GM12801 (cell line): ENCODE results near the gene STK32A.

ENCODE experiments used
- TF ChIP-seq, protein P1 (sequence below): IDR thresholded peaks from one replicate; pipeline ENCODE4 v1.5.1; 2011; ENCODE audit warnings: control low read depth; ENCODE audit not compliant: insufficient read length; ENCODE audit errors: extremely low read depth

STK32A gene

DNA sequence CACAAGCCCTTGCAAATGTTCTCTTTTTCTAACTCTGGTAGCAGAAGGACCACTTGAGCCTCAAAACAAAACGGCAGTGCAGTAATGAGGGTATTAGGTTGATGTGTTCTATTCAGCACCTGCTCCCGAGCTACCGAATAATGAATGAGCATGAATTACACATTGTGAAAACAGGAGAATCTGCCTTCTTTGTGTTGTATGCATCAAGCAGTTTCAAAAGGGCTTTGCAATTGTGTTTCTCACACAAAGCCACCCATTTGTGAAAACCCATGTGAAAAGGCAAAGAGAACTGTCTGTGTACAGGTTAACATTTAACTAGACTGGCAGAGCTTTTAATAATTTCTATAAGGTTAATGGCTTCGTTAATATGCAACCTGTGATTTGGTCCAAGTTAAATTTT lies 97.8 kb downstream of the STK32A start:
- TF ChIP-seq, protein P1, sequence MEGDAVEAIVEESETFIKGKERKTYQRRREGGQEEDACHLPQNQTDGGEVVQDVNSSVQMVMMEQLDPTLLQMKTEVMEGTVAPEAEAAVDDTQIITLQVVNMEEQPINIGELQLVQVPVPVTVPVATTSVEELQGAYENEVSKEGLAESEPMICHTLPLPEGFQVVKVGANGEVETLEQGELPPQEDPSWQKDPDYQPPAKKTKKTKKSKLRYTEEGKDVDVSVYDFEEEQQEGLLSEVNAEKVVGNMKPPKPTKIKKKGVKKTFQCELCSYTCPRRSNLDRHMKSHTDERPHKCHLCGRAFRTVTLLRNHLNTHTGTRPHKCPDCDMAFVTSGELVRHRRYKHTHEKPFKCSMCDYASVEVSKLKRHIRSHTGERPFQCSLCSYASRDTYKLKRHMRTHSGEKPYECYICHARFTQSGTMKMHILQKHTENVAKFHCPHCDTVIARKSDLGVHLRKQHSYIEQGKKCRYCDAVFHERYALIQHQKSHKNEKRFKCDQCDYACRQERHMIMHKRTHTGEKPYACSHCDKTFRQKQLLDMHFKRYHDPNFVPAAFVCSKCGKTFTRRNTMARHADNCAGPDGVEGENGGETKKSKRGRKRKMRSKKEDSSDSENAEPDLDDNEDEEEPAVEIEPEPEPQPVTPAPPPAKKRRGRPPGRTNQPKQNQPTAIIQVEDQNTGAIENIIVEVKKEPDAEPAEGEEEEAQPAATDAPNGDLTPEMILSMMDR: no peak

DNA sequence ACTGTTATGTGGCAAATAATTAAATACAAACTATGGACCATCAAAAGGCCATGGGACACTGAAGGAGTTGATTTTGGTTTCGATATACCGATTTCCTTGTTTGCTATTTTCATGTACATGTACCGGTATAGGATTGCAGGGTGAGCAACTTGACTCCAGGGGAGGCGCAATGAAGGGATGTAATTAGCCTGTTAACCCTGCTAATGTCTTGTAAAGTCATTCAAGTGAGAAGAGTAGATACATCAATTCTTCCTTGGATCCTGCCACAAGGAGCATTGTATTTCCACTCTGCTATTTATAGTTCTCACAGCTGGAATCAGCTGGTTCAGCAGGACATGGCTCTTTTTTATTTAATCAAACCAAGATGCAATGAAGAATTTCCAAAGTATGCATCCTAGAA lies 102.0 kb downstream of the STK32A start:
- TF ChIP-seq, protein P1: no peak

DNA sequence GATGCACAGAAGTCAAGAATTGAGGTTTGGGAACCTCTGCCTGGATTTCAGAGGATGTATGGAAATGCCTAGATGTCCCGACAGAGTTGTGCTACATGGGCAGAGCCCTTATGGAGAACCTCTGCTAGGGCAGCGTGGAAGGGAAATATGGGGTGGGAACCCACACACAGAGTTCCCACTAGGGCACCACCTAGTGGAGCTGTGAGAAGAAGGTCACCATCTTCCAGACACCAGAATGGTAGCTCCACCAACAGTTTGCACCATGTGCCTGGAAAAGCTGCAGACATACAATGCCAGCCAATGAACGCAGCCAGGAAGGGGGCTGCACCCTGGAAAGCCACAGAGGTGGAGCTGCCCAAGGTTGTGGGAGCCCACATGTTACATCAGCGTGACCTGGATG lies 104.5 kb downstream of the STK32A start:
- TF ChIP-seq, protein P1: no peak

DNA sequence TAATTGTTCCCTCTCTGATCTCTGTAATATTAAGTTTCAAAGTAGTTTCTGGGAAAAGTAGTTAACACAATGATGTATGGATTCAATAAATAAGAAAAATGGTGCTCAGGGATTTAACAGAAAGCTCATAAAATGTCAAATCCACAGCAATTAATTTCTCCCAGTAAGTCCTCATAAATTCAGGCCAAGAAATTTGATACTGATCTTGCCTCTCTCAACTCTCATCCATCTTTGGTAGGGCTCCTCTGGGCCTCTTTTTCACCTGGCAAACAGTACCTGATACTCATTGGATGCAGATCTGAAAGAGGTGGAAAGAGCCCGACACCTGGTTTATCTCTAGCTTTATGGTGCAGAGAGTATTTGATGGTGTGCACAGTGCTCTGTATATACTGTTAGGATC lies 106.1 kb downstream of the STK32A start:
- TF ChIP-seq, protein P1: no peak

DNA sequence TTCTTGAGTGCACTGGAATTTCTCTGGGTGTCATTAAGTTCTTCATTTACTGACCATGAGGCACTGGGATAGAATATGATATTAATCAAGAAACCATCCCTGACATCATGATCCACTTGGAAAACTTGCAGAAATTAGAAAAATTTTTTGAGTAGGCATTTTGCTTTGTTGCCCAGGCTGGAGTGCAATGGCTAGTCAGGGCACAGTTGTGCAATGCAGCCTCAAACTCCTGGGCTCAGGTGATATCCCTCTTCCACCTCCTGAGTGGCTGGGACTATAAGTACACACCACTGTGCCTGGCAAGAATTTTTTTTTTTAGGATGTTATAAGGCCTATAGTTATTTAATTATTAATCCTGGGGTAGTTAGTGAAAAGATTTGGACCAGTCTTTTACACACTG lies 106.5 kb downstream of the STK32A start:
- TF ChIP-seq, protein P1: no peak

DNA sequence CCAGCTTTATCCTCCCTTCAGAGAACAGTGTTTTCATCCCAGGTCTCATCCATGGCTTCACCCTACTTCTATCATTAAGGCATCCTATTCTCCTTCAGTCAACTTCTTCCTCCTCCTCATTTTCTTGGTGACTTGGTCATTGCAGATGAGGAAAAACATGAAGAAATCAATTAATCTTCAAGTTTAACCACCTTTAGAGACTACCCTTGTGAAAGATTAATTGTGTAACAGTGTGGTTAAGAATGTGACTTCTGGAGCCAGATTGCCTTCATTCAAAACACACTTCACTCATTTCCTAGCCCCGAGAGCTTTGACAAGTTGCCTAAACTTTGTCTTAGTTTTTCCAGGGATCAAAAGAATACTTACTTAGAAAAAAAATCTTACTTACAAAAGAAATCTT lies 110.0 kb downstream of the STK32A start:
- TF ChIP-seq, protein P1: no peak

DNA sequence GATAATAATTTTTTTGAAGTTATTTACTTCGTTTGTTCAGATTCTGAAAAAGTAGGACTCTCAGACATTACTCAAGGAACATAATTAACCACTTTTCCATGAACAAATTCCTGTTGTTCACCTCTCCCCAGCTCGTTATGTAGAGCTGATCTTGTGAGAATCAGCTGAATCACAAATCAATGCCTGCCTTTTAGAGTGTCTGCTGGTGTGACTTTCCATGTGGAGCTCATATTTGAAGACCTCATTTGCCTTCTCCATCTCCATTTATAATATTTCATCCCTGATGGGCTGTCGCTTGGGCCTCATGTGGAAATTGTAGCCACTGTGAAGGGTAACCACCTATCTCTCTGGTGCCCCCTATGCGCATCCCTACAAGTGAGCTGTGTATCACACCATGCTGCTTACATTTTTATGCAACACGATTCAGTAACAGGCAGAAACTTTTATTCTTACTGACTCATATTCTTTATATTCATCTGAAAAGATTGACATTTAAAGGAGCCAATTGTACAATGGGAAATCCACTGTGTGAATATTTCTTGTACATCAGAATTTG lies 111.3 kb downstream of the STK32A start:
- TF ChIP-seq, protein P1: no peak

DNA sequence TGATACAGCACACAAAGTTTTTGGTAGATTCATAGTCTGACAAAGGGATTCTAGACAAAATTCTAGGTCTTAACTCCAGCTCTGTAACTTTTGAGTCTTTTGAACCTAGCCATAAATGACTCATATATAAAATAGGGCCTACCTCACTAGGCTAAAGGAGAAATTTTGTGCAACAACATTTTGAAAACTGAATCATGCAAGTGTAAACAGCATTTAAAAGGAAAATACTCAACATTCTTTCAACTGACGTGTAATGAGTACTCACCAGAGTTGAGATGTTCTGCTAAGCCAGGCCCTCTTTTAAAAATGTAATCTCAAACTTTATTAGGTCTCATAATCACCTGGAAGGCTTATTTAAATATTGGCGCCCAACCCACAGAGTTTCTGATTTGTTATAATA lies 113.2 kb downstream of the STK32A start:
- TF ChIP-seq, protein P1: no peak
